HEK293 (cell line): ENCODE results near the gene CASK.

Experiments used
- HOXD13 ChIP-seq: sonication (generic); formaldehyde crosslinking; IDR thresholded peaks from 2 replicates; pipeline ENCODE4 v1.8.0; 2022; ENCODE audit warnings: missing genetic modification reagents, borderline replicate concordance
- ZNF138 ChIP-seq: fragments of 450-650 bp; formaldehyde crosslinking; IDR thresholded peaks from 2 replicates; pipeline ENCODE4 v1.5.1; 2016; ENCODE audit warnings: missing biosample characterization, missing genetic modification characterization, borderline replicate concordance
- ZNF624 ChIP-seq: fragments of 450-650 bp; formaldehyde crosslinking; IDR thresholded peaks from 2 replicates; pipeline ENCODE4 v1.5.1; 2017; ENCODE audit warnings: missing biosample characterization, missing genetic modification characterization
- TF ChIP-seq, protein P1 (sequence below): fragments of 450-650 bp; formaldehyde crosslinking; IDR thresholded peaks from 2 replicates; pipeline ENCODE4 v1.5.1; 2016; ENCODE audit warnings: missing biosample characterization, missing genetic modification characterization

GRCh38 chrX:41734530-41734929 is 188.8 kb downstream of the CASK start:
- TF ChIP-seq ZNF624 (tag by site-specific recombination) (no peak), ZNF138 (tag by site-specific recombination) (no peak), HOXD13 (no peak)
- TF ChIP-seq, protein P1, sequence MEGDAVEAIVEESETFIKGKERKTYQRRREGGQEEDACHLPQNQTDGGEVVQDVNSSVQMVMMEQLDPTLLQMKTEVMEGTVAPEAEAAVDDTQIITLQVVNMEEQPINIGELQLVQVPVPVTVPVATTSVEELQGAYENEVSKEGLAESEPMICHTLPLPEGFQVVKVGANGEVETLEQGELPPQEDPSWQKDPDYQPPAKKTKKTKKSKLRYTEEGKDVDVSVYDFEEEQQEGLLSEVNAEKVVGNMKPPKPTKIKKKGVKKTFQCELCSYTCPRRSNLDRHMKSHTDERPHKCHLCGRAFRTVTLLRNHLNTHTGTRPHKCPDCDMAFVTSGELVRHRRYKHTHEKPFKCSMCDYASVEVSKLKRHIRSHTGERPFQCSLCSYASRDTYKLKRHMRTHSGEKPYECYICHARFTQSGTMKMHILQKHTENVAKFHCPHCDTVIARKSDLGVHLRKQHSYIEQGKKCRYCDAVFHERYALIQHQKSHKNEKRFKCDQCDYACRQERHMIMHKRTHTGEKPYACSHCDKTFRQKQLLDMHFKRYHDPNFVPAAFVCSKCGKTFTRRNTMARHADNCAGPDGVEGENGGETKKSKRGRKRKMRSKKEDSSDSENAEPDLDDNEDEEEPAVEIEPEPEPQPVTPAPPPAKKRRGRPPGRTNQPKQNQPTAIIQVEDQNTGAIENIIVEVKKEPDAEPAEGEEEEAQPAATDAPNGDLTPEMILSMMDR (tag by site-specific recombination) = peak; percentile 38; the same call in 1 of the 2 replicates
